SK-N-SH (cell line): ENCODE measurements around the gene UTP3.

ENCODE experiments used
- MXI1 ChIP-seq: IDR thresholded peaks from 2 replicates; pipeline ENCODE4 v1.6.1; 2012; ENCODE audit warnings: mild to moderate bottlenecking, low read depth, low read length, improper control_type of control experiment
- POLR2AphosphoS5 ChIP-seq: IDR thresholded peaks from 2 replicates; pipeline ENCODE4 v1.6.1; 2012; ENCODE audit warnings: low read depth, low read length
- SIN3A ChIP-seq: IDR thresholded peaks from 2 replicates; pipeline ENCODE4 v1.6.1; 2012; ENCODE audit warnings: low read depth, mild to moderate bottlenecking, low read length, moderate library complexity, borderline replicate concordance
- TF ChIP-seq, protein P1 (sequence below): fragments of 150-350 bp; IDR thresholded peaks from 2 replicates; pipeline ENCODE4 v1.6.1; 2016; ENCODE audit warnings: mild to moderate bottlenecking, low read depth, low read length
- TF ChIP-seq, protein P2 (sequence below): fragments of 200-600 bp; sonication (generic); IDR thresholded peaks from 2 replicates; pipeline ENCODE4 v1.6.1; 2017; ENCODE audit warnings: antibody characterized with exemption, mild to moderate bottlenecking, moderate library complexity
- TF ChIP-seq, protein P3 (sequence below): fragments of 150-350 bp; IDR thresholded peaks from 2 replicates; pipeline ENCODE4 v1.6.1; 2017; ENCODE audit warnings: antibody characterized with exemption, low read length, low read depth, borderline replicate concordance

DNA sequence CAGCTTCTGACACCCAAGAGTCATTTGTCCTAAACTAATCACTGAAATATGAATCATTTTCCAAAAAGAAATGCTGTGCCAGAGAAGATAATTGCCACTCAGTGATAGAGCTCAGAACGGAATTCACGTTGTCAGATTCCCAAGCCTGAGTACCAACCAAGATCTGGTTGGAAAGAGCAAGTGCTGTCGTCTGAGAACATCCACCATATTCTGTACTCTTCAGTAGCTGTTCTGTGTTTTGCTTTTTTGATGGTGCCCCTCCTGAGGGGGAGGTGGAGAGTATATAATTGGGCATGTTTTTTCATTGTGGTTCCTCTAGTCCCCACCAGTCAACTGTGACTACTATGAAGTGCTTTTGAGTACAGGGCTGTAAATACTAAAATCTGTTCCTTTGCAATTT, 46.6 kb downstream of the UTP3 start:
- TF ChIP-seq, protein P1, sequence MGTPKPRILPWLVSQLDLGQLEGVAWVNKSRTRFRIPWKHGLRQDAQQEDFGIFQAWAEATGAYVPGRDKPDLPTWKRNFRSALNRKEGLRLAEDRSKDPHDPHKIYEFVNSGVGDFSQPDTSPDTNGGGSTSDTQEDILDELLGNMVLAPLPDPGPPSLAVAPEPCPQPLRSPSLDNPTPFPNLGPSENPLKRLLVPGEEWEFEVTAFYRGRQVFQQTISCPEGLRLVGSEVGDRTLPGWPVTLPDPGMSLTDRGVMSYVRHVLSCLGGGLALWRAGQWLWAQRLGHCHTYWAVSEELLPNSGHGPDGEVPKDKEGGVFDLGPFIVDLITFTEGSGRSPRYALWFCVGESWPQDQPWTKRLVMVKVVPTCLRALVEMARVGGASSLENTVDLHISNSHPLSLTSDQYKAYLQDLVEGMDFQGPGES: no peak
- TF ChIP-seq POLR2AphosphoS5 (no peak), SIN3A (no peak), MXI1 (no peak)
- TF ChIP-seq, protein P2, sequence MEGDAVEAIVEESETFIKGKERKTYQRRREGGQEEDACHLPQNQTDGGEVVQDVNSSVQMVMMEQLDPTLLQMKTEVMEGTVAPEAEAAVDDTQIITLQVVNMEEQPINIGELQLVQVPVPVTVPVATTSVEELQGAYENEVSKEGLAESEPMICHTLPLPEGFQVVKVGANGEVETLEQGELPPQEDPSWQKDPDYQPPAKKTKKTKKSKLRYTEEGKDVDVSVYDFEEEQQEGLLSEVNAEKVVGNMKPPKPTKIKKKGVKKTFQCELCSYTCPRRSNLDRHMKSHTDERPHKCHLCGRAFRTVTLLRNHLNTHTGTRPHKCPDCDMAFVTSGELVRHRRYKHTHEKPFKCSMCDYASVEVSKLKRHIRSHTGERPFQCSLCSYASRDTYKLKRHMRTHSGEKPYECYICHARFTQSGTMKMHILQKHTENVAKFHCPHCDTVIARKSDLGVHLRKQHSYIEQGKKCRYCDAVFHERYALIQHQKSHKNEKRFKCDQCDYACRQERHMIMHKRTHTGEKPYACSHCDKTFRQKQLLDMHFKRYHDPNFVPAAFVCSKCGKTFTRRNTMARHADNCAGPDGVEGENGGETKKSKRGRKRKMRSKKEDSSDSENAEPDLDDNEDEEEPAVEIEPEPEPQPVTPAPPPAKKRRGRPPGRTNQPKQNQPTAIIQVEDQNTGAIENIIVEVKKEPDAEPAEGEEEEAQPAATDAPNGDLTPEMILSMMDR: no peak
- TF ChIP-seq, protein P3, sequence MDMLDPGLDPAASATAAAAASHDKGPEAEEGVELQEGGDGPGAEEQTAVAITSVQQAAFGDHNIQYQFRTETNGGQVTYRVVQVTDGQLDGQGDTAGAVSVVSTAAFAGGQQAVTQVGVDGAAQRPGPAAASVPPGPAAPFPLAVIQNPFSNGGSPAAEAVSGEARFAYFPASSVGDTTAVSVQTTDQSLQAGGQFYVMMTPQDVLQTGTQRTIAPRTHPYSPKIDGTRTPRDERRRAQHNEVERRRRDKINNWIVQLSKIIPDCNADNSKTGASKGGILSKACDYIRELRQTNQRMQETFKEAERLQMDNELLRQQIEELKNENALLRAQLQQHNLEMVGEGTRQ: no peak
